ENCODE results near the gene HPSE.
"Not testable (repeated sequence)": the region's sequence is repeated elsewhere in the genome, so short reads cannot be mapped to it uniquely, and the experiment has no call there.

Gene HPSE

DNA sequence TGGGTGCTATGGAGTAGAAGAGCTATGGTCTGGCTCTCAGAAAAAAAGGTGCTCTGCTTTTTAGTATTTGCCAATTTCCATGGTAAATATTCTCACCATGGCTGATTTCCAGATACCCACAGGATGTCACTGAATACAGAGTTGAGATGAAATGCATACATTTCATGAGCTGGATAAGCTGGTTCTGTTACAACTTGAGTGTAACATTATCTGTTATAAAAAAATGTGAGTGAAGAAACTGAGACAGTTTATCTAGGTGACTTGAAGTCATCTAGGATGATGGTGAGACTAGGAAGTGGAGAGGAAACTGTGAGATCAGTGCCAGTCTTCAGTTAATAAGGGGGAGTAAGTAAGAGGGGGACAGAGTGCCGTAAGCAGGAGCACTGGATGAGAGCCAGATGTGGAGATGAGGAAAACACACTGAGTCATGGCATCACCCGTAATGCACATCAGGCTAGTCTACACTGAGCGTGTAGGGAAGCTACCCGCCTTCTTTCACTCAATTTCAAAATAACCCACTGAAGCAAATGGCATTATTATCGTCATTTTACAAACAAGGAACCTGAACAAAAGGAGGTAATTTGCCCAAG, 5.0 kb downstream of the HPSE start:
- DNase-seq = no peak

DNA sequence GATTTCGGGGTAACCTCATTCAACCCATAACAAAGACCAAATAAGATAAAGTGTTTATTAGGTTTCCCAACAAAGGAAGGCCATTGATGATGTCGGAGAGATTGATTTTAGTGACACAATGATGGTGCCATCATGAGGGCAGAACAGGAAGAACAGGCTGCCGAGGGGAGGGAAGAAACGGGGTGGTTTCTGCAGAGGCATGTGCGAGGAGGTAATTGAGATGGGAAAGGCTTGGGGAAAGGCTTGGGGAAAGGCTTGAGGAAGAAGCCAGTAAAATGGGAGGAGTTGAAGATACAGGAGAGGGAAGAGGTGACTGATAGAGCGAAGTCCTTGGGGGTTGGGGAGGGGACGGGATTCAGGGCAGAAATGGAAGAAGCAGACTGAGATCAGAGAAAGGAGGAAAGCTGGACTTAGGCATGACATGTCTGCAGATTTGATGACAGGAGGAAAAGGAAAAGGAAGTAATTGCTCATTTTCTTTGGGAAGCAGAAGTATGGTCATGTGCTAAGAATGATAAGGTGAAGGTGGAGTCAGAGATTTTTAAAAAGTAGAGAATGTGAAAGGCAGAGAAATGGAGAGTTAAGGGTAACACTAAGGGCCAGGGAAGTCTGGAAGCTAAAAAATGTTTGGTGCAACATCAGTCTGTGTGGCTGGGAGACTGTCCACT, 6.0 kb downstream of the HPSE start:
- no peak for DNase-seq

DNA sequence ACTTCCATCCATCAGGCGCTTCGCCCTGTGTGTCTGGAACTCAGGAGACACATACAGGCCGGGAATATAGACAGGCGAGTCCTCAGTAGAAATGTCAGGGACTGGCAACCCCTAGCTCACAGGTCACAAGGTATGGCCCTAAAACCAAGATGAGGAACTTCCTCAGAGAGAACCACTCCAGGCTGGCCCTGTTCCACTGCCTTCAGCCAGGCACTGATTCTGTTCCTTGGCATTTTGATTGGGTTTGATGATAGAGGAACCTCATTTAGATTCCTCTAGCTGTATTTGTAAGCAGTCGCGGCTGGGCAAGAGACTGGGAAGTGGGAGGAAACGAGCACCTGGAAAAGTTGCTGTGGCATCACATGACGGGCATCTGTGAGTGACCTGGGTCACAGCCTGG, 8.1 kb downstream of the HPSE start:
- DNase-seq = no peak

DNA sequence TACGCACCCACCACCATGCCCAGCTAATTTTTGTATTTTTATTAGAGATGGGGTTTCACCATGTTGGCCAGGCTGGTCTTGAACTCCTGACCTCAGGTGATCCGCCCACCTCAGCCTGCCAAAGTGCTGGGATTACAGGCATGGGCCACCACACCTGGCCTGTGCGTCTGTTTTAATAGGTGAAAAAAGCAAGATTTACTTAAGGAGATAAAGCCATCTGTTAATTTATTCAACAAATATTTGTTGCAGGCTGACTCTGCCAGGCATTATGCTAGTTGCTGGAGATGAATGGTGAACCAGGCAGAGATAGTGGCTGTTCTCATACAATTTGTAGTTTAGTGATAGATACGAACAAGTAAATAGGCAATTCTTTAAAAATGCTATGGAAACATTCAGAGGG, 9.3 kb downstream of the HPSE start:
- DNase-seq = not testable (repeated sequence)

DNA sequence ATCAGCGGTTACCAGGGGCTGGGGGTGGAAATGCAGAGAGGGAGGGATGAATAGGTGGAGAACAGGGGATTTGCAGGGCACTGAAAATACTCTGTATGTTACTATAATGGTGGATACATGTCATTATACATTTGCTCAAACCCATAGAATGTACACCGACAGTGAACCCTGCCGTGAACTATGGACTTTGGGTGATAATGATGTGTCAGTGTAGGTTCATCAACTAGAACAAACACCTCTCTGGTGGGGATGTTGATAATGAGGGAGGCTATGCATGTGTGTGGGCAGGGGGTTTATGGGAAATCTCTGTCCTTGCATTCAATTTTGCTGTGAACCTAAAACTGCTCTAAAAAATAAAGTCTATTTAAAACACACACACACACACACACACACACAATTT, 11.5 kb downstream of the HPSE start:
- DNase-seq = no peak

DNA sequence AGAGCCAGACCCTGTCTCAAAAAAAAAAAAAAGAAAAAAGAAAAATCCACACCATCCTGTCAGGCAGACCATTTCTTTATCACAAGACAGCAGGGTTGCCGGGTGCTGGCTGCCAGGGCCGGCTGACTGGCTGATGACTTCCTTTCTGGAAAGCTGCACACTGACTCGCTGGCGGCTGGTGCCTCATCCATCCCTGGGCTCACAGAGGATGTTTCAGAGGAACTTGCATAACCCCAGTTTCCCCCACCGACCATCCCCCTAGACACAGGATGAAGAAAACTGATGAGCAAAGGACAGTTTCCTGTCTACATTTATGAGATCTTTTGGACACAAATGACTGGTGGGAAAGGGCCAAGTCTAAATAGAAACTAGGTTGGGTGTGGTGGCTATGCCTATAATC, 14.1 kb downstream of the HPSE start:
- DNase-seq = no peak

DNA sequence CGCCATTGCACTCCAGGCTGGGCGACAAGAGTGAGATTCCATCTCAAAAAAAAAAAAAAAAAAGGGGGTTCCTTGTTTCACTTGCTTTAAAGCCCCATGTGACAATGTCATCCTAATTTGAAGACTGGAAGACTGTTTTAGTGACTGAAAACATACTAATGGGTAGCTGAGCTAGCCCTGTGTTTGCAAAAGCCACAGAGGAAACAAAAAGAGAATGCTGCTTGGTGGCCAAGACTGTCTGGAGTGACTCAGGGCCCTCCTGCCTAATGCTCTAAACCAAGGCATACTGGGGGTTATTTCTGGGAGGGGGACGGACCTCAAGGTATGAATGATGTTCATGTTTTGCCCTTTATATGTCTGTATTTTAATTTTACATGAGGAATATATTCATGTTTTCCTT, 16.0 kb downstream of the HPSE start:
- DNase-seq = no peak

DNA sequence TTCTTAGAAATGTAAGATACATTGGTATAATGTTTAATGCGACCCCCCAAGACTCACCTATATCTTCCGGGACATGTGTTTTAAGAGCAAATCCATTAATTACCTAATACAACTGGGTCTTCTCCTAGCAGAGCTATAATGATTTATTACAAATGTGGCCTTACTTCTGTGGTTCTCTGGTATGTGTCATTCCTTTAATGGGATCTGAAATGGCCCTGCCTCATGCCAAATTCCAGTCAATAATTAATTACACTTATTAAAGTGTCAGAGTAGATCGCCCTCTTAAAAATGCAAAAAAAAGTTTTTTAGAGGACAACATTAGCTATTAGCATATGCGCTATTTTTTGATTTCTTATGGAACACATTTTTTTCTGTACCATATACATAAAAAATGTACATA, 17.0 kb downstream of the HPSE start:
- no peak for DNase-seq

DNA sequence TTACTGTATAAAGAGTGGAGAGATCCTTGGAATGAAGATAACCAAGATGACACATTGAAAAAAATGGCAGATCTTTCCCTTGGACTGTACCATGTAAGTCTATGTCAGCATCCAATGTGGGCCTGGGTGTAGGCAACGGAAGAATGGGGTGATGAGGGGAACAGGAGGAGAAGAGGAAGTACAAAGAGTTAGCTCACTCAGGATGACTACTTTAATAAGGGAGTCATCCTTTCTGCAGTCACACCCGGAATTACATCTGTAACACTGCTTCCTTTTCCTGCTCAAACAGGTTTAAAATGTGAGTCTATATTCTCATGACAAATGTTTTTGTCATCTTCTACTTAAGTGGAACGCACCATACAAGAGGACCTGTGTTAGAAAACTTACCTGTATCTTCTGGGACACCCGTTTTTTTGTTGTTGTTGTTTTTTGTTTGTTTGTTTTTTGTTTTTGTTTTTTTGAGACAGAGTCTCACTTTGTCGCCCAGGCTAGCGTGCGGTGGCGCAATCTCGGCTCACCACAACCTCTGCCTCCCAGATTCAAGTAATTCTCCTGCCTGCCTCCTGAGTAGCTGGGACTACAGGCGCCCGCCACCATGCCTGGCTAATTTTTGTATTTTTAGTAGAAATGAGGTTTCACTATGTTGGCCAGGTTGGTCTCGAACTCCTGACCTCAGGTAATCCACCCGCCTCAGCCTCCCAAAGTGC, 18.0 kb downstream of the HPSE start:
- no peak for DNase-seq

DNA sequence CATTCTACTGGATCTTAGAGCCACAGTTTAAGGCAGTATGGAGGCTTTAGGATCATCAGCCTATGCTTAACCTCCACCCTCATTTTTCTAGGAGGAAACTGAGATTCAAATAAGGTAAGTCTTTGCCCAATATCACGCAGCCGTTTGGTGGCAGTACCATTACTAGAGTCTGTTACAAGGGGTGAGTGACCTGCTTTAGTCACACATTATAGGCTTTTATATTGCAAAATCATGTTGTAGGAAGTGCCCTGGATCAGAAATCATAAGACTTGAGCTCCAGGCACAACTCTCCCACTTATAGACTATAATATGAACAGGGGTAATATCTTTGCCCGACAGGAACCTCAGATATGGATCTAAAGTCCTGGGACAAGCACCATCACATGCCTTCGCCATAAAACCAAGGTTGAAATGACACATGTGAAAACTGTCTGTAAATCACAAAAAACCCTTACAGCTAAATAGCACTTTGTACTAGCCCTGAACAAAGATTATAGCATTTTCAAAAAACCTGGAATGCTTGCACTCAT, 19.2 kb downstream of the HPSE start:
- DNase-seq = no peak

DNA sequence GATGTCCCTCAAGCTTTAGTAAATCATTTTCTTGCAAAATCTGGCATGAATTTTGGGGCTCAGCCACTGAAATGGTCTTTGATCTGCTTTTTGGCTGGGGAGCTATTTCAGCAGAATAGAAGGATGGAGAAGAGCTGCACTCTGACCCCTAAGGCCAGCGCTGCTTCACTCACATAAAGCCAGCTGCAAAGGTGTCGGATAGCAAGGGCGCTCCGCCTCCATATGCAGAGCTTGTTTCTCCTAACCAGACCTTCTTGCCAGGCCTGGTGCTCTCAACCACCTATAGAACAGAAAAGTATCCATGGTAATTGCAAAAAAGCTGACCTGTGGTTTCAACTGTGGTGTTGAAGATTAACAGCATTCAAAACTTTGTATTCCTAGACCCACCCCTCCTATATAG, 26.0 kb downstream of the HPSE start:
- DNase-seq = no peak

DNA sequence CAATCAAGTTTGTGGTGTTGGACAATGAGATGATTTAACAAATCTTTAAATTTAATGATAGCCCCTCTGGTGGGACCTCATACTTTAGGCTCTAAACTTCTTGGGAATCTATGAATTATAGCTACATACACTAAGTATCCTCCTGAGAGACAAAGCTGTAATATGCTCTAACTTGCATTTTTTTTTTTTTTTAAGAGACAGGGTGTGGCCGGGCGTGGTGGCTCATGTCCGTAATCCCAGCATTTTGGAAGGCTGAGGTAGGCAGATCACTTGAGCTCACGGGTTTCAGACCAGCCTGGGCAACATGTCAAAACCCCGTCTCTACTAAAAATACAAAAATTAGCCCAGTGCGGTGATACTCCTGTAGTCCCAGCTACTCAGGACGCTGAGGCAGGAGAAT, 26.7 kb downstream of the HPSE start:
- DNase-seq = no peak

DNA sequence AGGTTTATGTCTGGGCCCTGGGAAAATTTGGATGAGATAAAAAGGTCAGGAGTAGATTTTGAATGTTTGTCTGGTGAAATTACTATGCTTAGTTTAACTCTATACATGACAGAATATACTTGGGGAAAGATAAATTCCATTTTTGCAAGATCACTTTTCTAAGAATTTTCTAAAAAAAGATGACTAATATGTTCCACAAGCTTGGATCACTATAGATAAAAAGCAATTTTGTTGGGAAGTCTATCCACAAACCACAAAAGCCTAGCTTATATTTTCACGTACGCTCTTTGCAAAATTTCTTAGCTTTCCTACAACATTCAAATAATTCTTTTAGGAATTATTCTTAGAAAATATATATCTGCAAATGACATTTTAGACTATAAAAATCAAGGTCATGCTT, 29.5 kb downstream of the HPSE start:
- DNase-seq = no peak

DNA sequence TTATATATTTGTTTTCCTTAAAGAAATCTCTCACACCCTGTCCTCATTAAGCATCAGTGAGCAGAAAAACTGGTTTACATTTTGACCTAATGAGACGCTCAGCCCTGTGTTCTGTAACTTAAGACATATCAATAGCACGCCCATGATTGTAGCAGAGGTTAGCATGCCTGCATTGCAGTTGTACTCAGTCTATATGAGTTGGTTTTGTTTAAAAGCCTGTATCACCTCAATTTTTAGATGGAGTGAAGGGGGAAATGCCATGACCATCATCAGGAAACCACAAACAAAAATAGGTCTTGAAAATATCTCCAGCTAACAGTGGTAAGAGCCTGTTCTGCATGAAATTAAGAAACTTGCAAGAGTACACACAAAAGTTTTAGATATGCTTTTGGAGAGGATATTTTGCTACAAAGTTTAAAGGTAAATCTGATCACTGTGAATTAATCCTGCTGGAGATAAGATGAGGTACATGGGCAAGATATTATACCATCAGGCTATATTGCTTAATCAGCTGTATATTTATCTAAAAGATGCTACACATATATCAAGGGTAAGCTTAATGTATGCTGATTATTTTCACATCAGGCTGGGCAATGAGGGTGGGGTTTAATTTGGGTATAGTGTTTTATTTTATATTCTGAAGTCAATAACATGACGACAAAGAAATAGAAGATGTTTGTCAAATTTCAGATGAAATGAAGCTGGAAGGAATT, 36.9 kb downstream of the HPSE start:
- DNase-seq = no peak

DNA sequence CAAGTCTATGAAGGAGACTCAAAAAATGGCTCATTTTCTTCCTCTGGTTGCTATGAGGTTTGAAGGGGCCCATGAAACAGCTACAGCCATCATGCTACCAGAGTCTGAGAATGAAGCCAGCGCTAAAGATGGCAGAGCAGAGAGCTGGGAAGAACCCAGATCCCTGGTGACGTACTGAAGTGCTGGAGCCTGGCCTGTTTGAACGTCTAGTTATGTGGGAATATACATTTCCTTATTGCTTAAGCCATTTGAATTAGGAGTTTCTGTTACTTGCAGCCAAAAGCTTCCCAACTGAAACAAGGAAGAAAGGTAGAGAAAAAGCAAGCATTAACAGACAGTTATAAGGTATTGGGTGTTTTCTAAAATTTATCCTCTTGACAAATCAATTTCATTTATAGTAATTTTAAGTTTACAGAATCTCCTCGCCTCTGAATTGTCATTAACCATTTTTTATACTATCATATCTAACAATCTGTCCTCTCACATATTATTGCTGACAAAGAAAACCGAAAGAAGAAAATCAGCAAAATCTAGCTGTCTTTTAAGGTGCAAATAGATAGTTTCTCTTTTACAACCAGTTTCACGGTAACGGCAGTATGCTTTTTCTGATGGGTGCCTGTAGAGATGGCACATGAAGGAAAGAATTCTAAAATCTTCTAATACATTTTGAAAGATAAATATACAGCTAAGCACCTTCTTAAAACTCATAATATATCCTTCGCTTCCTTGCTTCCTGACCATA, 41.2 kb downstream of the HPSE start:
- no peak for DNase-seq

DNA sequence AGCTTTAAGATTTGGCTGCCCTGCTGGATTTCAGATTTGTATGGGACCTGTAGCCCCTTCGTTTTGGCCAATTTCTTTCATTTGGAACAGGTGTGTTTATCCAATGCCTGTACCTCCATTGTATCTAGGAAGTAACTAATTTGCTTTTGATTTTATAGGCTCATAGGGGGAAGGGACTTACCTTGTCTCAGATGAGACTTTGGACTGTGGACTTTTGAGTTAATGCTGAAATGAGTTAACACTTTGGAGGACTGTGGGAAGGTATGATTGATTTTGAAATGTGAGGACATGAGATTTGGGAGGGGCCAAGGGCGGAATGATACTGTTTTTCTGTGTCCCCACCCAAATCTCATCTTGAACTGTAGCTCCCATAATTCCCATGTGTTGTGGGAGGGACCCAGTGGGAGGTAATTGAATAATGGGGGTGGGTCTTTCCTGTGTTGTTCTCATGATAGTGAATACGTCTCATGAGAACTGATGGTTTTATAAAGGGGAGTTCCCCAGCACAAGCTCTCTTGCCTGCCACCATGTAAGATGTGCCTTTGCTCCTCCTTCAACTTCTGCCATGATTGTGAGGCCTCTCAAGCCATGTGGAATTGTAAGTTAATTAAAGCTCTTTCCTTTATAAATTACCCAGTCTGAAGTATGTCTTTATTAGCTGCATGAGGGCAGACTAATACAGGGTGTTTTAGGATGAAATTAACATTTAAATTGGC, 44.4 kb downstream of the HPSE start:
- not testable (repeated sequence) for DNase-seq

DNA sequence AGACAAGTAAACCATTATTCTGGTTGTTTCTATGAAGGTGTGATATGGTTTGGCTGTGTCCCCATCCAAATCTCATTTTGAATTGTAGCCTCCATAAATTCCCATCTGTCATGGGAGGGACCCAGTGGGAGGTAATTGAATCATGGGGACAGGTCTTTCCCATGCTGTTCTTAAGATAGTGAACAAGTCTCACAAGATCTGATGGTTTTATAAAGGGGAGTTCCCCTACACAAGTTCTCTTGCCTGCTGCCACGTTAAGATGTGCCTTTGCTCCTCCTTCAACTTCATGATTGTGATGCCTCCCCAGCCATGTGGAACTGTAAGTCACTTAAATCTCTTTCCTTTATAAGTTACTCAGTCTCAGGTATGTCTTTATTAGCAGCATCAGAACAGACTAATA, 46.3 kb downstream of the HPSE start:
- not testable (repeated sequence) for DNase-seq

DNA sequence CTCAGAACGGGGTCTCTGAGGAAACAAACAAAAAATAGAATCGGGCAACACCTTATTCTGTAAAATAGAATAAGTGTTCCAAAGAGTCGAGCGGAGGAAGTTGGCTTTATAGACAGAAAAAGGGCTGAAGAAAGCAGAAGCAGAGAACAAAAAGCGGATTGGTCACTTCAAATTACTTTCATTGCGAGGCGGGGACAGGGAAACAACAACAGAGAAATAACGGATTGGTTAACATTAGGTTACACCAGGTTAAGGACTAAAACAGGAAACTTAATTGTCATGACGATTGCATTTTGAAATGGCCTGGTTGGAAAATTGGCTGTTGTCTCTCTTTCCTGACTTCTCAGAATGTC, 49.6 kb downstream of the HPSE start:
- peak in 1 of 2 experiments; percentile 34 for DNase-seq

DNA sequence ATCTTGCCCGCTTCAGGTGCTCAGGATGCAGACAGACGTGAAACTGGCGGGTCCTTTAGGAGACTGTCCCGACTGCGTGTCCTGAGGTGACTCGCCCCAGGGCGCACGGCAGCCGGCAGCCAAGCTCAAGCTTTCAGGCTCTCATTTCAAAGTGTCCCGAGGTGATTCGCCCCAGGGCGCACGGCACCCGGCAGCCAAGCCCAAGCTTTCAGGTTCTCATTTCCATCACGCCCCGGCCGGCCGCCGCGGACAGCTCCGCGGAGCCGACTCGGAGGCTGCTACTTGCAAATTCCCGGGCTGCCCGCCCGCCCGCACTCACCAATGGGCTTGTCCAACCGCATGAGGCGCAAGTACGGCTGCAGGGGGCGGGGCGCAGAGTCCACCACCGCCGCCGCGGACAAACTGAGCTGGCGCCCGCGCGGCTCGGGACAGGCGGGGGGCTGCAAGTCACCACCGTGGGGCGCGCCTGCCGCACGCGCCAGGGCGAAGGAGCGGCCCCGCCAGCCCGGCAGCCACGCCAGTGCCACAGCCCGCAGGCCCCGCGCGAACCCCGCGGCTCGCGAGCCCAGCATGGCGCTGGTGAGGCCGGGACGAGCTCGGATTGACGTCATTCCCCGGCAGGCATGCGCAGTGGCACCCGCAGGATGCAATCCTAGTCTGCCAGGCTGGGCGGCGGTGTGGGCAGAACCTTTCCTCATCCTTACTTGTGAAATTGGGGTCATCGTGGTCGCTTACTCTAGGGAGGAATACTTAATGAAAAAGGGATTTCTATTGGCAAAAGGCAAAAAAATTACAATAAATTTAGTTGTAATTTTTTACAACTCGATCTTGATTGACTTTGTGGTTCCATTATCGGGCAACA, 50.2 kb downstream of the HPSE start, which contains the start of gene COQ2:
Gene COQ2, minus strand, starts transcription at position 606 of the 862 bp plus-strand sequence. Its CDS starts 34 bp downstream, at position 572.
- peak; percentile 22 to 81 for DNase-seq

DNA sequence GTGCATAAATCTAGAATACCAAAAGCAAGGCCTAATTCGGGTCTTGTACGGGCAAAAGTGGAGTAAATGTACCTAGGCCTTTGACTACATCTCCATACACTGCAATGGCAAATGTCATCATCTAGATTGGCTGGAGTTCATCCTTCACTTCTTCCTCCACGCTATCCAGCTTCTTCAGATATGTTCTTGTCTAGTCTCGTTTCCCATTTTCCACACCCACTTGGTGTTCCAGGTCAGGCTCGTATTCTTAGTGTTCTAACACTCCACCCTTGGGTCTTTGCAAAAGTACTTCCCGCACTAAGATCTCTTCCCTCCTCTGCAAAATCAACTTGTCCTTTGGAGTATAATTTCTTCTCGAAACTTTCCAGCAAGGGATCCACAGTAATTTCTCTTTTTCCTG, 51.5 kb downstream of the HPSE start:
- no peak for DNase-seq

DNA sequence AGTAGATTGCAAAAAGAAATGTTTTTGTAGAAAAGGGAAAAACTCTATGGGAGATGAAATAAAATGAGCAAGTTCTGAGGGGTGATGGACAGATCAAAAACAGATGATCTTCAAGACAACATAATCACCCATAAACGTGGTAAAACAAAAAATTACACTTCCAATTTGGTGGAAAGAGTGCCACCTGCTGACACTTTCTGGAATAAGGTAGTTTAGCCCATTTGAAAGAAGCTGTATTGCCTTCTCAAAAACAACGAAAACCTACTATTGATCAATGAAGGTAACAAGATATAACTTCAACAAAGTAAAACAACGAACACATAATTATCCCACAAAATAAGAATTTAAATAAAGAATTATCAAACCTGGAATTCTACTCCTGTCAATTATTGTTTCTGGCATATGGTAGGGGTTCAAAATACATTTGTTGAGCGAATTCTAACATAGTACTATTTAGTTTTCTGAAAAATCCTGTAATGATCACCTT, 52.6 kb downstream of the HPSE start:
- DNase-seq = peak in 1 of 2 experiments; percentile 14
